ENCODE results near the gene S100A2.
"Not testable (repeated sequence)": the region's sequence is repeated elsewhere in the genome, so short reads cannot be mapped to it uniquely, and the experiment has no call there.

DNA sequence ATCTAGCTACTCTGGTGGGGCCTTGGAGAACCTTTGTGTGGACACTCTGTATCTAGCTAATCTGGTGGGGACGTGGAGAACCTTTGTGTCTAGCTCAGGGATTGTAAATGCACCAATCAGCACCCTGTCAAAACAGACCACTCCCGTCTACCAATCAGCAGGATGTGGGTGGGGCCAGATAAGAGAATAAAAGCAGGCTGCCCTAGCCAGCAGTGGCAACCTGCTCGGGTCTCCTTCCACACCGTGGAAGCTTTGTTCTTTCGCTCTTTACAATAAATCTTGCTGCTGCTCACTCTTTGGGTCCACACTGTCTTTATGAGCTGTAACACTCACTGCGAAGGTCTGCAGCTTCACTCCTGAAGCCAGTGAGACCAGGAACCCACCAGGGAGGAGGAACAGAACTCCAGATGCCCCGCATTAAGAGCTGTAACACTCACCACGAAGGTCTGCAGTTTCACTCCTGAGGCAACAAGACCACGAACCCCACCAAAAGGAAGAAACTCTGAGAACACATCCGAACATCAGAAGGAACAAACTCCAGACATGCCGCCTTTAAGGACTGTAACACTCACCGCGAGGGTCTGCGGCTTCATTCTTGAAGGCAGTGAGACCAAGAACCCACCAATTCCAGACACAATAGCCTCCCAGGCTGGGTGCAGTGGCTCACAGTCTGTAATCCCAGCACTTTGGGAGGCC lies 43.1 kb downstream of the S100A2 start:
- TF ChIP-seq, protein P1, sequence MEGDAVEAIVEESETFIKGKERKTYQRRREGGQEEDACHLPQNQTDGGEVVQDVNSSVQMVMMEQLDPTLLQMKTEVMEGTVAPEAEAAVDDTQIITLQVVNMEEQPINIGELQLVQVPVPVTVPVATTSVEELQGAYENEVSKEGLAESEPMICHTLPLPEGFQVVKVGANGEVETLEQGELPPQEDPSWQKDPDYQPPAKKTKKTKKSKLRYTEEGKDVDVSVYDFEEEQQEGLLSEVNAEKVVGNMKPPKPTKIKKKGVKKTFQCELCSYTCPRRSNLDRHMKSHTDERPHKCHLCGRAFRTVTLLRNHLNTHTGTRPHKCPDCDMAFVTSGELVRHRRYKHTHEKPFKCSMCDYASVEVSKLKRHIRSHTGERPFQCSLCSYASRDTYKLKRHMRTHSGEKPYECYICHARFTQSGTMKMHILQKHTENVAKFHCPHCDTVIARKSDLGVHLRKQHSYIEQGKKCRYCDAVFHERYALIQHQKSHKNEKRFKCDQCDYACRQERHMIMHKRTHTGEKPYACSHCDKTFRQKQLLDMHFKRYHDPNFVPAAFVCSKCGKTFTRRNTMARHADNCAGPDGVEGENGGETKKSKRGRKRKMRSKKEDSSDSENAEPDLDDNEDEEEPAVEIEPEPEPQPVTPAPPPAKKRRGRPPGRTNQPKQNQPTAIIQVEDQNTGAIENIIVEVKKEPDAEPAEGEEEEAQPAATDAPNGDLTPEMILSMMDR (IDR thresholded peaks at IDR 0.05; ENCODE audit: insufficient read depth, low read depth, low read length): not testable (repeated sequence)
- TF ChIP-seq EZH2 (IDR thresholded peaks at IDR 0.05; ENCODE audit: insufficient read depth, low read length): not testable (repeated sequence)

Measured in astrocyte (in vitro differentiated cells and primary cell).